ENCODE results near the gene URGCP. TPM values are rescaled to one million over a fixed set of nuclear protein-coding genes. Genes with fewer than 3 reads are reported as not detected.

Gene URGCP
- total and polyA plus RNA-seq, 10 of the 15 experiments (the other 5 are each of a cell fraction or from before 2014, with no cell fraction given): 2.0 to 29.7 (median 17.5) TPM

DNA sequence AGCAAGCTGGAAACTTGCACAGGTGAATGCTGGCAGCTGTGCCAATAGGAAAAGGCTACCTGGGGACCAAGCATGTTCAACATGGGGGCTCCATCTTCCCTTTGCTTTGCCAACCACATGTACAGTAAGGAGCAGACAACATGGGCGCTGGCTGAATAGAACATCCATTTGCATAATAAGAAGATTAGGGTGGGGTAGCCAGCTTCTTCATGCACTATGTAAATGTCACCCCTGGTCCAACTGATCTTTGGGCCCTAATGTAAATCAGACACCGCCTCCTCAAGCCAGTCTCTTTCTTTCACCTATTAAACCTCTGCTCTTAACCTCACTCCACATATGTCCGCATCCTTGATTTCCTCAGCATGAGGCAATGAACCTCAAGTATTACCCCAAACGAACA lies 63.1 kb downstream of the URGCP start:
- DNase-seq (ENCODE audit: low read depth, low spot score) (no peak), ATAC-seq (no peak), FAIRE-seq (no peak)
- Histone ChIP-seq H3K9me3 (replicated peaks; ENCODE audit: control insufficient read depth, insufficient read depth, low read length) (no peaks in the 10 kb centered on the region; the same call in 2 of the 3 replicates), H3K36me3 (ENCODE audit: control insufficient read depth in 2 of 2, insufficient read depth in 2 of 2, low read length in 1 of 2) (no peaks in the 10 kb centered on the region), H3K4me3 (no peak overlapping the region), H2AFZ (ENCODE audit: control insufficient read depth, low read depth, low read length) (no peak overlapping the region), H3K27me3 (replicated peaks in 1 of 2; ENCODE audit: control insufficient read depth in 2 of 2, insufficient read depth in 2 of 2, low read length in 1 of 2) (no peaks in the 10 kb centered on the region), H4K20me1 (ENCODE audit: control insufficient read depth, insufficient read depth) (no peaks in the 10 kb centered on the region), H3K27ac (ENCODE audit: control insufficient read depth, insufficient read depth) (no peak overlapping the region), H3K4me1 (ENCODE audit: control insufficient read depth, insufficient read depth, low read length) (peaks cover 4% of the 10 kb centered on the region; the same call in 1 of the 2 replicates), H3K79me2 (ENCODE audit: control insufficient read depth, insufficient read depth, low read length) (no peaks in the 10 kb centered on the region), H3K9ac (ENCODE audit: control insufficient read depth, insufficient read depth, low read length) (no peak overlapping the region), H3K4me2 (ENCODE audit: control insufficient read depth, insufficient read depth) (no peak overlapping the region)
- CTCF ChIA-PET: interaction anchor here (1.0 to 1.7 kb wide), 5 partner anchors 144 to 1900 kb away, joined by 3 to 9 read pairs (median 5); partner anchors contain the start of gene STK17A
- intact Hi-C loops (cut with micrococcal nuclease; ENCODE audit: unreplicated experiment) (no loop called here), in situ Hi-C loops (cut with MboI) (loop anchor here (25.0 kb wide), 1 partner anchor 1906 kb away; no protein-coding TSS in a partner anchor)
- SMC1A ChIA-PET (ENCODE audit: uncharacterized antibody, unreplicated experiment): interaction anchor here (0.9 to 1.9 kb wide), 4 partner anchors 8 to 582 kb away, joined by 3 to 6 read pairs (median 4); partner anchors contain the start of gene STK17A
- WGBS (ENCODE audit: insufficient coverage, insufficient replicate concordance, low lambda C conversion rate, missing lambda C conversion rate): 81% methylated on average over 4 of the region's 4 CpGs
- RAD21 ChIA-PET (ENCODE audit: unreplicated experiment): interaction anchor here (5.6 kb wide), 1 partner anchor 261 kb away, joined by 33 read pairs; the partner anchor contains the start of gene STK17A
- TF ChIP-seq, protein P1, sequence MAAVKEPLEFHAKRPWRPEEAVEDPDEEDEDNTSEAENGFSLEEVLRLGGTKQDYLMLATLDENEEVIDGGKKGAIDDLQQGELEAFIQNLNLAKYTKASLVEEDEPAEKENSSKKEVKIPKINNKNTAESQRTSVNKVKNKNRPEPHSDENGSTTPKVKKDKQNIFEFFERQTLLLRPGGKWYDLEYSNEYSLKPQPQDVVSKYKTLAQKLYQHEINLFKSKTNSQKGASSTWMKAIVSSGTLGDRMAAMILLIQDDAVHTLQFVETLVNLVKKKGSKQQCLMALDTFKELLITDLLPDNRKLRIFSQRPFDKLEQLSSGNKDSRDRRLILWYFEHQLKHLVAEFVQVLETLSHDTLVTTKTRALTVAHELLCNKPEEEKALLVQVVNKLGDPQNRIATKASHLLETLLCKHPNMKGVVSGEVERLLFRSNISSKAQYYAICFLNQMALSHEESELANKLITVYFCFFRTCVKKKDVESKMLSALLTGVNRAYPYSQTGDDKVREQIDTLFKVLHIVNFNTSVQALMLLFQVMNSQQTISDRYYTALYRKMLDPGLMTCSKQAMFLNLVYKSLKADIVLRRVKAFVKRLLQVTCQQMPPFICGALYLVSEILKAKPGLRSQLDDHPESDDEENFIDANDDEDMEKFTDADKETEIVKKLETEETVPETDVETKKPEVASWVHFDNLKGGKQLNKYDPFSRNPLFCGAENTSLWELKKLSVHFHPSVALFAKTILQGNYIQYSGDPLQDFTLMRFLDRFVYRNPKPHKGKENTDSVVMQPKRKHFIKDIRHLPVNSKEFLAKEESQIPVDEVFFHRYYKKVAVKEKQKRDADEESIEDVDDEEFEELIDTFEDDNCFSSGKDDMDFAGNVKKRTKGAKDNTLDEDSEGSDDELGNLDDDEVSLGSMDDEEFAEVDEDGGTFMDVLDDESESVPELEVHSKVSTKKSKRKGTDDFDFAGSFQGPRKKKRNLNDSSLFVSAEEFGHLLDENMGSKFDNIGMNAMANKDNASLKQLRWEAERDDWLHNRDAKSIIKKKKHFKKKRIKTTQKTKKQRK (IDR thresholded peaks at IDR 0.05; ENCODE audit: low read depth, low read length): no peak
- TF ChIP-seq CBX5 (IDR thresholded peaks at IDR 0.05; ENCODE audit: low read depth) (no peak), RELA (IDR thresholded peaks at IDR 0.05; ENCODE audit: borderline replicate concordance, partially characterized antibody) (no peak), NBN (IDR thresholded peaks at IDR 0.05) (no peak), CBFB (IDR thresholded peaks at IDR 0.05; ENCODE audit: low read depth) (no peak), GABPA (IDR thresholded peaks at IDR 0.05; ENCODE audit: low read depth) (no peak), POLR2AphosphoS5 (IDR thresholded peaks at IDR 0.05; ENCODE audit: low read length) (no peak), NFXL1 (IDR thresholded peaks at IDR 0.05; ENCODE audit: borderline replicate concordance) (no peak), MXI1 (IDR thresholded peaks at IDR 0.05; ENCODE audit: low read depth, low read length) (no peak), ZNF274 (IDR thresholded peaks at IDR 0.05; ENCODE audit: insufficient read depth, insufficient read length) (no peak)
- TF ChIP-seq, protein P2, sequence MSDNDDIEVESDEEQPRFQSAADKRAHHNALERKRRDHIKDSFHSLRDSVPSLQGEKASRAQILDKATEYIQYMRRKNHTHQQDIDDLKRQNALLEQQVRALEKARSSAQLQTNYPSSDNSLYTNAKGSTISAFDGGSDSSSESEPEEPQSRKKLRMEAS (IDR thresholded peaks at IDR 0.05; ENCODE audit: low read depth, low read length): no peak
- TF ChIP-seq, protein P3, sequence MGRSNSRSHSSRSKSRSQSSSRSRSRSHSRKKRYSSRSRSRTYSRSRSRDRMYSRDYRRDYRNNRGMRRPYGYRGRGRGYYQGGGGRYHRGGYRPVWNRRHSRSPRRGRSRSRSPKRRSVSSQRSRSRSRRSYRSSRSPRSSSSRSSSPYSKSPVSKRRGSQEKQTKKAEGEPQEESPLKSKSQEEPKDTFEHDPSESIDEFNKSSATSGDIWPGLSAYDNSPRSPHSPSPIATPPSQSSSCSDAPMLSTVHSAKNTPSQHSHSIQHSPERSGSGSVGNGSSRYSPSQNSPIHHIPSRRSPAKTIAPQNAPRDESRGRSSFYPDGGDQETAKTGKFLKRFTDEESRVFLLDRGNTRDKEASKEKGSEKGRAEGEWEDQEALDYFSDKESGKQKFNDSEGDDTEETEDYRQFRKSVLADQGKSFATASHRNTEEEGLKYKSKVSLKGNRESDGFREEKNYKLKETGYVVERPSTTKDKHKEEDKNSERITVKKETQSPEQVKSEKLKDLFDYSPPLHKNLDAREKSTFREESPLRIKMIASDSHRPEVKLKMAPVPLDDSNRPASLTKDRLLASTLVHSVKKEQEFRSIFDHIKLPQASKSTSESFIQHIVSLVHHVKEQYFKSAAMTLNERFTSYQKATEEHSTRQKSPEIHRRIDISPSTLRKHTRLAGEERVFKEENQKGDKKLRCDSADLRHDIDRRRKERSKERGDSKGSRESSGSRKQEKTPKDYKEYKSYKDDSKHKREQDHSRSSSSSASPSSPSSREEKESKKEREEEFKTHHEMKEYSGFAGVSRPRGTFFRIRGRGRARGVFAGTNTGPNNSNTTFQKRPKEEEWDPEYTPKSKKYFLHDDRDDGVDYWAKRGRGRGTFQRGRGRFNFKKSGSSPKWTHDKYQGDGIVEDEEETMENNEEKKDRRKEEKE (IDR thresholded peaks at IDR 0.05): no peak
- no TSS peak for BruUV-seq (replicated peaks)
- POLR2A ChIA-PET: interaction anchor here (0.5 to 0.6 kb wide), 2 partner anchors 24 to 726 kb away, joined by 7 read pairs; no protein-coding TSS in a partner anchor
